ENCODE results near the gene BRF1. TPM values are rescaled to one million over a fixed set of nuclear protein-coding genes. Genes with fewer than 3 reads are reported as not detected.

The BRF1 gene
- total and polyA plus RNA-seq, 2 of the 8 experiments (the other 6 are each of a cell fraction or from before 2014, with no cell fraction given) = 7.7 to 18.3 TPM

GRCh38 chr14:105348169-105348944 is 47.6 kb upstream of the BRF1 start:
- H2AFZ ChIP-seq (ENCODE audit: low read length) = no peak overlapping the region
- peaks cover 0 to 21% of the 10 kb centered on the region in 2 experiments; a peak in 2 of 4 replicates for H3K79me2 ChIP-seq (ENCODE audit: control insufficient read depth in 1 of 2, insufficient read depth in 2 of 2, low read length in 2 of 2)
- no peak overlapping the region for H3K27ac ChIP-seq (ENCODE audit: low read depth, low read length)
- no peak for DNase-seq (ENCODE audit: low read depth in 1 of 2, low spot score in 2 of 2)
- H4K5ac ChIP-seq (ENCODE audit: insufficient read length, low read depth, low read length) = no peak overlapping the region
- H3K9ac ChIP-seq (replicated peaks in 1 of 4; ENCODE audit: extremely low read depth in 1 of 4, low read depth in 3 of 4, low read length in 3 of 4) = no peak overlapping the region
- H3K4me1 ChIP-seq (replicated peaks in 1 of 4; ENCODE audit: control insufficient read depth in 3 of 4, insufficient read depth in 4 of 4, low read length in 3 of 4) = peaks cover 0 to 4% (median 2%) of the 10 kb centered on the region in 4 experiments; a peak in 2 of 7 replicates
- no peak overlapping the region for H3K23ac ChIP-seq (ENCODE audit: insufficient read length)
- no peak overlapping the region for H4K91ac ChIP-seq (replicated peaks; ENCODE audit: insufficient read length, low read length)
- no peak for FAIRE-seq
- peaks cover 0 to 3% of the 10 kb centered on the region in 2 experiments; a peak in 1 of 4 replicates for H3K9me3 ChIP-seq (ENCODE audit: insufficient read depth in 2 of 2, low read depth in 1 of 2, low read length in 1 of 2)
- no peaks in the 10 kb centered on the region for H3K27me3 ChIP-seq (replicated peaks in 1 of 4; ENCODE audit: control insufficient read depth in 3 of 4, extremely low read depth in 1 of 4, insufficient read depth in 3 of 4, low read length in 3 of 4)
- no peaks in the 10 kb centered on the region for H3K23me2 ChIP-seq (ENCODE audit: low read depth, low read length)
- no peak overlapping the region for H3K56ac ChIP-seq (replicated peaks; ENCODE audit: insufficient read length, low read depth, low read length)
- H2BK12ac ChIP-seq (ENCODE audit: low read depth, low read length) = no peak overlapping the region
- H3K18ac ChIP-seq (ENCODE audit: extremely low read depth, low read length) = no peak overlapping the region
- H4K8ac ChIP-seq (ENCODE audit: extremely low read depth, insufficient read depth, low read length) = peak overlapping the region; percentile 51; the same call in 1 of the 2 replicates
- ChIA-PET CTCF (ENCODE audit: partially characterized antibody) (interaction anchor here (1.0 to 3.6 kb wide), 7 partner anchors 17 to 348 kb away, joined by 3 to 17 read pairs (median 4); no protein-coding TSS in a partner anchor), POLR2A (ENCODE audit: partially characterized antibody) (no interaction called here)
- H2BK15ac ChIP-seq (ENCODE audit: low read length) = no peak overlapping the region
- no peaks in the 10 kb centered on the region for H3K36me3 ChIP-seq (ENCODE audit: control insufficient read depth in 2 of 4, insufficient read depth in 4 of 4, low read length in 3 of 4)
- no peak overlapping the region for H2BK120ac ChIP-seq (replicated peaks; ENCODE audit: low read depth, low read length)
- WGBS, 2 experiments (ENCODE audit: extremely low coverage in 1 of 2, insufficient coverage in 1 of 2, insufficient read length in 1 of 2, insufficient replicate concordance in 2 of 2, low coverage in 1 of 2, low lambda C conversion rate in 2 of 2, missing lambda C conversion rate in 1 of 2) = 95% methylated on average over 23 of the region's 26 CpGs; no CpG with 5 or more reads in 1 of the 2 experiments
- no peak overlapping the region for H2BK20ac ChIP-seq (ENCODE audit: low read length)
- peaks cover 7% of the 10 kb centered on the region; the same call in 1 of the 2 replicates for H3K79me1 ChIP-seq (ENCODE audit: low read depth, low read length)
- H3K14ac ChIP-seq (ENCODE audit: insufficient read length) = no peak overlapping the region
- peaks cover 4 to 21% of the 10 kb centered on the region in 2 experiments for H4K20me1 ChIP-seq (replicated peaks in 1 of 2; ENCODE audit: control insufficient read depth in 1 of 2, insufficient read depth in 2 of 2, low read length in 2 of 2)
- no peak overlapping the region for H2BK5ac ChIP-seq (ENCODE audit: low read depth, low read length)
- H3K4ac ChIP-seq (replicated peaks; ENCODE audit: insufficient read length, low read depth, low read length) = no peak overlapping the region
- H3K4me2 ChIP-seq (ENCODE audit: insufficient read depth in 1 of 2, low read depth in 2 of 2, low read length in 2 of 2) = no peak overlapping the region
- H2AK5ac ChIP-seq (ENCODE audit: low read depth, low read length) = no peak overlapping the region
- no peak overlapping the region for H3K4me3 ChIP-seq (ENCODE audit: extremely low read depth in 1 of 4, insufficient read depth in 2 of 4, low read depth in 3 of 4, low read length in 4 of 4)
- no peak for TF ChIP-seq JUN (IDR thresholded peaks at IDR 0.05; ENCODE audit: low read depth, low read length)
- no peak for TF ChIP-seq CBX8 (IDR thresholded peaks at IDR 0.05; ENCODE audit: borderline replicate concordance, low read depth, low read length)
- TF ChIP-seq CTCF (IDR thresholded peaks at IDR 0.05; ENCODE audit: control extremely low read depth in 1 of 3, insufficient read depth in 1 of 3, low read depth in 1 of 3, low read length in 3 of 3) = no peak
- no peak for TF ChIP-seq YY1 (IDR thresholded peaks at IDR 0.05; ENCODE audit: low read depth, low read length)
- TF ChIP-seq TBP (IDR thresholded peaks at IDR 0.05; ENCODE audit: low read depth, low read length) = no peak
- no peak for TF ChIP-seq PHF8 (conservative IDR thresholded peaks at IDR 0.05; ENCODE audit: low read depth, low read length)
- TF ChIP-seq SIX5 (IDR thresholded peaks at IDR 0.05; ENCODE audit: low read depth, low read length) = no peak
- no peak for TF ChIP-seq BCL11A (IDR thresholded peaks at IDR 0.05; ENCODE audit: low read depth in 2 of 2, low read length in 2 of 2)
- TF ChIP-seq MAX (IDR thresholded peaks at IDR 0.05) = no peak
- no peak for TF ChIP-seq CEBPB (IDR thresholded peaks at IDR 0.05; ENCODE audit: low read depth, low read length)
